Effector CD4-positive, alpha-beta T cell (primary cell): Measurements from ENCODE around the gene ANKS6.

Experiments used
- DNase-seq: peaks from one replicate; pipeline ENCODE4 v3.0.0-alpha.2; 2020
- total RNA-seq: gene quantifications from one replicate; lab custom pipeline; 2026; lab: John Stamatoyannopoulos, UW

Gene ANKS6
- total RNA-seq: 14.3 reads per million, percentile 39 among the genes with 10 or more reads in this experiment

- DNase-seq: peak; percentile 73
Observed at GRCh38 chr9:98796364-98797101, at the start of gene ANKS6. Gene ANKS6 (minus strand): TSS chr9:98796555. CDS start chr9:98796491, 64 bp downstream.

GRCh38 chr9:98846081-98846480 is 49.7 kb upstream of the ANKS6 start:
- no peak for DNase-seq

DNA sequence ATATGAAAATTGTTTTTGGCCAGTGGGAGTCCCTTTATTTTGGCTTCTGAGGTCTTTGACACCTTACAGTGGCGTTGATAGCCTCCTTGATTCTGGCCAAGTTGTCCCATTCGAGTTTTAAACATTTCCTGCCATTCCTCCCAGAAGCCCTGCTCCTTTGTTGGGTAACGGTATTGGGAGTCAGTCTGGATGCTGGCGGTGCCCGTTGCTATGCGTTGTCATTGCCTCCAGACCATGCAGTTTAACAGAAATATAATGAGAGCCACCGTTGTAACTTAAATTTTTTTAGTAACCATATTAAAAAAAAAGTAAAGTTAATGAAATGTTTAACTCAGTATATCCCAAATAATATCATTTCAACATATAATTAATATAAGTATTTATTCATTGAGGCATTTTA is 46.2 kb upstream of the ANKS6 start:
- no peak for DNase-seq

- no peak for DNase-seq
Observed at GRCh38 chr9:98839724-98840123, 43.4 kb upstream of the ANKS6 start.

- no peak for DNase-seq
Observed at GRCh38 chr9:98838868-98839565, 42.7 kb upstream of the ANKS6 start.

DNA sequence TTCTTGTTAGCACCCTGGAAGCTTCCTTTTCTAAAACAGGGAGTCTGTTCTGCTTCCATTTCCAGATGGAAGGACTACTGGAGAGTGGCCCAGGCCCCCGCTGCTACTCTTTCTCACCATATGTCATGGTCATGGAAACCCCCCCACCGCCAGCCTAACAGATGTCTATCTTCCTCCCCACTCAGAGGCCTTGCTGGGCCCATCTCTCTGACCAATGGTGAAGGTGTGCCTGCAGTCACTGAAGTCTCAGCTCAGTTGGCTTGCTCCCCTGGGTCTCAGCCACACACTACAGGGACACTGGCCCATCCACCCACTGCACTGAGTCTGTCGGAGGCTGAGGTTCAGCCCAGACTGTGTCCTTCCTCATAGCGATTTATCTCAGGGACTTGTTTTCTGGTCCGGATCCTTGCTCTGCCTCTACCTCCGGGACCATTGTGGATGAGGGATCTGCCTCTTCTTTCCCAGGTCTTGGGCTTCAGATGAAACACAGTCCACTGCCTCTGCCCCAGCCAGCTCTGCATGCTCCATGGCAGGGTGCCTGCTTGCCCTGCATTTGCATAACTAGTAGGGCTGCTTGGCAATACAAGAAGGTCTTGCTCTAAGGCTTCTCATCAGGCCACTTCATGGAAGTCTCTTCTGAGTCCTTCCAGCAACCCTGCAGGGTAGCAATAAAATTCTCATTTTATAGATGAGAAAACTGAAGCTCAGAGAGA is 42.0 kb upstream of the ANKS6 start:
- DNase-seq: no peak

- no peak for DNase-seq
Observed at GRCh38 chr9:98837516-98837915, 41.2 kb upstream of the ANKS6 start.

- DNase-seq: no peak
Observed at GRCh38 chr9:98836206-98836605, 39.9 kb upstream of the ANKS6 start.

- no peak for DNase-seq
Observed at GRCh38 chr9:98834386-98834785, 38.0 kb upstream of the ANKS6 start.

GRCh38 chr9:98833090-98833956 is 37.0 kb upstream of the ANKS6 start:
- no peak for DNase-seq

GRCh38 chr9:98832768-98833089 is 36.4 kb upstream of the ANKS6 start:
- no peak for DNase-seq

GRCh38 chr9:98831696-98832095 is 35.3 kb upstream of the ANKS6 start:
- no peak for DNase-seq

- DNase-seq: no peak
Observed at GRCh38 chr9:98830554-98830953, 34.2 kb upstream of the ANKS6 start.

DNA sequence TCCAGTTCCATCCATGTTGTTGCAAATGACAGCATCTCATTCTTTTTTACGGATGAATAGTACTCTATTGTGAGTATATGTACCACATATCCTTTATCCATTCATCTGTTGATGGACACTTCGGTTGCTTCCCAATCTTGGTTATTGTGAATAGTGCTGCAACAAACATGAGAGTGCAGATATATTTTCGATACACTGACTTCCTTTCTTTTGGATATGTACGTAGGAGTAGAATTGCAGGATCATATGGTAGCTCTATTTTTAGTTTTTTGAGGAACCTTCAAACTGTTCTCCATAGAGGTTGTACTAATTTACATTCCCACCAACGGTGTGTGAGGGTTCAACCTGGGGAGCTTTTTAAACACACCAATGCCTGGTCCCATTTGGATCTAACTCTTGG is 33.4 kb upstream of the ANKS6 start:
- no peak for DNase-seq

DNA sequence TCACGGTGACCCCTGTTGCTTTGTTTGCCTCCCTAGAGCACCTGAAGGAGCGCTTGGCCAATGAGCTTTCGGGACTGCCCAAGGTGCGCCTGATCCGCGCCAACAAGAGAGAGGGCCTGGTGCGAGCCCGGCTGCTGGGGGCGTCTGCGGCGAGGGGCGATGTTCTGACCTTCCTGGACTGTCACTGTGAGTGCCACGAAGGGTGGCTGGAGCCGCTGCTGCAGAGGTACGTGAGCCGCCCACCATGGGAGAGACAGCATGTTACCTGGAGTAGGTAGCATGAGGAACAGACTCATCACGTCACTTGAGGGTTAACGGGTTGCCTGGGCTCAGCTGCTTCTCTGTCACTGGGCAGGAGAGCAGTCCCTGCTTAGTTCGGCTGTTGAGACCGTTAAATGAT is 30.4 kb upstream of the ANKS6 start:
- no peak for DNase-seq

DNA sequence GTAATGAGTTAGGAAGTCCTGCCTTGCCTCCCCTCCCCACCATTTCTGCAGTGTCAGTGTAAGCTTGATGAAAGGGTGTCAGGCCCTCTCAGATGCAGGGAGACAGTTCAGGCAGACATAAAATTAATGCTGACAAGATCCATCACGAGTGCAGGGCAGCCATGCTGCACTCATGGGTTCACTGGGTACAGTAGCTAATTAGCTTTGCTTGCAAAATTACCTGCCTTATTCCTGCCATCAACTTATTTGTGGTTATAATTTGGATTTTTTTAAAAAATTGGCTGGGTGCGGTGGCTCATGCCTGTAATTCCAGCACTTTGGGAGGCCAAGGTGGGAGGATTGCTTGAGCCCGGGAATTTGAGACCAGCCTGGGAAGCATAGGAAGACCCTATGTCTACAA is 29.1 kb upstream of the ANKS6 start:
- no peak for DNase-seq

GRCh38 chr9:98823666-98824334 is 27.4 kb upstream of the ANKS6 start:
- no peak for DNase-seq

GRCh38 chr9:98822661-98823060 is 26.3 kb upstream of the ANKS6 start:
- no peak for DNase-seq

DNA sequence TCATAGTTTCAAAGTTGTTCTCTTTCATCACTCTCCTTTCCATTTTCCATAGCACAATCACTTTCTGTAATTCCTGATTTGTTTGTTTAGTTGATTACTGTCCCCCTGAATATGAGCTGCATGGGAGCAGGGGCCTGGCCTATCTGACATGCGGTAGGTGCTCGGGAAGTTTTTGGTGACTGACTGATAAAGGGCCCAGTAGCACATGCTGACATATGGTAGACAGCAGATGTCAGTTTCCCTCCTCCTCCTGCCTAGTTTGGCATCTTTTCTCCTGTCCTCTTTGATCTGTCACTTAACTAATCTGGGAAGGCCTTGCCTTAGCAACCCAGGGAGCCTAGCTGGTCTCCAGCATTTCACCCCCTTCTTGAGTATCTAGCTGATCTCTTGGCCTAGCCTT is 25.5 kb upstream of the ANKS6 start:
- DNase-seq: no peak

- DNase-seq: no peak
Observed at GRCh38 chr9:98819231-98819630, 22.9 kb upstream of the ANKS6 start.

- no peak for DNase-seq
Observed at GRCh38 chr9:98818764-98819163, 22.4 kb upstream of the ANKS6 start.

DNA sequence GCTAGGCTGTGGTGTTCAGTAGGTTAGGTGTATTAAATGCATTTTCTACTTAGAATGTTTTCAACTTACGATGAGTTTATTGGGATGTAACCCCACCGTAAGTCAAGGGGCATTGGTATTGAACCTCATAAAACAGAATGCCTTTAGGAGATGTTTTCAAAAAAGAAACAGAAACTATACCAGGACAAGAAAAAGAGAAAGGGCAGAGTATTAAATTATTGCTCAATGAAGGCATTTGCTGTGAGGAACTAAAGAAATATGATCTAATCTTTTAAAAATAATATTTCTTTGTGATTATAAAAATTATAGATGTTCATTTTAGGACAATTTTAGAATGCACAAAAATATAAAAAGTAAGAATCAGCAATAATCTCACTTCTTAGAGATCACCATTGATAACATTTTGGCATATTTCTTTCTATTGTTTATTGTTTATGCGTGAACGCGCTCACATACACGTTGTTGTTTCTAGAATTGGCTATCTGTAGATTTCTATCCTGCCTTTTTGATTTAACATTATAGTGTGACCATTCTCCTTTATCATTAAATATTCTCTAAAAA is 19.1 kb upstream of the ANKS6 start:
- DNase-seq: no peak
